ENCODE measurements around the gene AKAP9.
"Not testable (repeated sequence)": the region's sequence is repeated elsewhere in the genome, so short reads cannot be mapped to it uniquely, and the experiment has no call there.

Gene AKAP9

GRCh38 chr7:92100534-92100933, 159.9 kb downstream of the AKAP9 start:
- TF ChIP-seq CTCF (IDR thresholded peaks at IDR 0.05; ENCODE audit: control extremely low read depth, extremely low read depth, low read depth, missing control alignments): no peak
- ChIA-PET CTCF (interaction anchor here (1.1 kb wide), 1 partner anchor 25 kb away, joined by 3 read pairs; no protein-coding TSS in a partner anchor), POLR2A (no interaction called here)
- no peak for DNase-seq (ENCODE audit: extremely low spot score)

- POLR2A ChIA-PET; CTCF ChIA-PET; DNase-seq (ENCODE audit: extremely low spot score): not testable (repeated sequence)
Measured at GRCh38 chr7:92102862-92103261, 162.2 kb downstream of the AKAP9 start.

- CTCF ChIA-PET: interaction anchor here (0.8 to 1.5 kb wide), 5 partner anchors 9 to 229 kb away, joined by 3 to 8 read pairs (median 4); partner anchors contain the start of gene CYP51A1
- TF ChIP-seq CTCF (IDR thresholded peaks at IDR 0.05; ENCODE audit: control extremely low read depth, extremely low read depth, low read depth, missing control alignments): no peak
- POLR2A ChIA-PET: no interaction called here
- no peak for DNase-seq (ENCODE audit: extremely low spot score)
Measured at GRCh38 chr7:92108821-92109220, 168.2 kb downstream of the AKAP9 start.

- DNase-seq (ENCODE audit: extremely low spot score): no peak
- ChIA-PET CTCF (interaction anchor here (1.0 to 2.1 kb wide), 2 partner anchors 13 to 15 kb away, joined by 3 to 4 read pairs; no protein-coding TSS in a partner anchor), POLR2A (no interaction called here)
- no peak for TF ChIP-seq CTCF (IDR thresholded peaks at IDR 0.05; ENCODE audit: control extremely low read depth, extremely low read depth, low read depth, missing control alignments)
Measured at GRCh38 chr7:92110857-92111256, 170.2 kb downstream of the AKAP9 start.

- DNase-seq (ENCODE audit: extremely low spot score): no peak
- no peak for TF ChIP-seq CTCF (IDR thresholded peaks at IDR 0.05; ENCODE audit: control extremely low read depth, extremely low read depth, low read depth, missing control alignments)
- ChIA-PET CTCF (interaction anchor here (0.9 to 1.5 kb wide), 4 partner anchors 18 to 34 kb away, joined by 3 to 4 read pairs (median 4); partner anchors contain the start of gene CYP51A1), POLR2A (no interaction called here)
Measured at GRCh38 chr7:92115821-92116220, 175.2 kb downstream of the AKAP9 start.

GRCh38 chr7:92116949-92117348, 176.3 kb downstream of the AKAP9 start:
- no peak for DNase-seq (ENCODE audit: extremely low spot score)
- ChIA-PET CTCF (interaction anchor here (1.1 kb wide), 1 partner anchor 18 kb away, joined by 4 read pairs; the partner anchor contains the start of gene CYP51A1), POLR2A (no interaction called here)
- no peak for TF ChIP-seq CTCF (IDR thresholded peaks at IDR 0.05; ENCODE audit: control extremely low read depth, extremely low read depth, low read depth, missing control alignments)

GRCh38 chr7:92119213-92119759, 178.6 kb downstream of the AKAP9 start:
- CTCF ChIA-PET: interaction anchor here (1.7 kb wide), 1 partner anchor 14 kb away, joined by 5 read pairs; no protein-coding TSS in a partner anchor
- TF ChIP-seq CTCF (IDR thresholded peaks at IDR 0.05; ENCODE audit: control extremely low read depth, extremely low read depth, low read depth, missing control alignments): no peak
- POLR2A ChIA-PET: interaction anchor here (0.5 kb wide), 1 partner anchor 14 kb away, joined by 5 read pairs; no protein-coding TSS in a partner anchor
- DNase-seq (ENCODE audit: extremely low spot score): no peak

All from GM10248 (cell line).